ENCODE measurements around the gene LDLRAD4.

LDLRAD4 gene

DNA sequence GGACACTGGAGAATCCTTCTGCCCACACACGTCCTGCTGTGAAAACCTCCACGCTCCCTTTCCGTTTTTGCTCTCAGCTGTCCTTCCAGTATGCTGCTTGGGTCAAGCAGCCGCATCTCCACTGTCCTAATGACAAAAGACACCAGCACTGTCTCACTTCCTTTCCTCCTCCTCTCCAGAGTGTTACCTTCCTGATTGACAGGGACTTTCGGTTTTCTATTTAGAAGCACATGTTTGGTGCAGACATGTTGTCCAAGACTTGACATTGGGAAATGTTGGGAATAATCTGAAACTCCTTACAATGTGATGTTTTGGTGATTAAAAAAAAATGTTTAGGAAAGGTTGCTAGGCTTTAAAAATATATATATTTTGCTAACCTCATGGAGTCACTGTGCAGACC lies 281.2 kb downstream of the LDLRAD4 start:
- DNase-seq, result no peak

DNA sequence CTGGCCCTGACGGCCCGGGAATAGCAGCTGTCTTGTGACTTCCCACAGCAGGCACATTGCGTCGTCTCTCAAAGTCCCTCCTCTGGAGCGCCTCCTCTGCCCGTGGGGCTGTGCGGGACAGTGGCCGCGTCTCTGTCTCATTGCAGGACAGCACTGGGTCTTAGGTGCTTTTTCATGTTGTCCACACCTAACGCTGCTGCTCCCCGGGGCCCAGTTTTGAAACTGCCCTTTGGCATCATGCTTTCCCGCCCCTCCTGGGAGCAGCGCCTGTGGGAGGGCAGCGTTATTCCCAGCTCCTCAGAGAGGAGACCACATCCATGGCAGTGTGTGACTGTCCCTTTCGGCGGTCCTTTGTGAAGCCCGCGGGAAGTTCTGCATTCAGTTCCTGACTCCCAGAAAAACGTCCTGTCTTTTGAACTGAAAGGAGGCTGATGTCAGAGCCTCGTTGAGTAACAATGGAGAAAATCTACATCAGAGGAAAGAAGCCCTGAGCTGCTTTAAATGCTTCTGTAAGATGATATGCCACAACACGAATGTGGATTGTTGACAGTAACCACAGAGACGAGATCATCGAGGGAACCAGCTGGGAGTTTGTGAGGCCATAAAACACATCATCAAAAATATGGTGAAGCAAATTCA lies 281.8 kb downstream of the LDLRAD4 start:
- peak in 24 of 56 donors; percentile 5 to 59 (median 35) for DNase-seq

DNA sequence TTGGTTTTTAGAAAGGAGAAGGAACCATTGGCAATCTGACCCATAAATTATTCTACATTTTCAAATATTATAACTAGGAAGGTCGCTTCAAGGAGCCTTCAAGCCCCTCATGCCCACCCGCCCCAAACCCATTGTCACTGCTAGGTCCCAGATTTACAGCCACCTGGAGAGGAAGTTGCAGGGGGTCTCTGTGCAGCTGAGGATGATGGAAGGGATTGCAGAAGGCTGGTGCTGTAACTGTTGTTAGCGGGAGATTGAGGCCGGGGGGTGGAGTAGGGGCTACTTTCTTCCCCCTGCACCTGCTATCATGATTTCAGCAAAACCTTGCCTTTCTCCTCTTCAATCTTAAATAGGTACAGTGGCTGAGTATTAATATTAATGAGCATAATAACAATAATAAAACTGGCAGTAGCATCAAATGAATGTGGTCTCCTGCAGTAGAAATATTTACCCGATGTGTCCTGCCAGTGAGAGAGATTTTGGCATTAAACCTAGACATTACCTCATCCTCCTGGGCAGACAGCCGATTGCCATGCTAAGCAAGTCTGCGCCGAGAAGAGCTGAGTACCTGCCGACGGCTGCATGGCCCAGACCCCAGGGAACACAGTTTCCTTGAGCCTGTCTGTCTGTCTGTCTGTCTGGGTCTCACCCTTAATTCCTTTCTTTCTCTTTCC lies 282.4 kb downstream of the LDLRAD4 start:
- DNase-seq, result peak in 21 of 56 donors; percentile 10 to 57 (median 33)

DNA sequence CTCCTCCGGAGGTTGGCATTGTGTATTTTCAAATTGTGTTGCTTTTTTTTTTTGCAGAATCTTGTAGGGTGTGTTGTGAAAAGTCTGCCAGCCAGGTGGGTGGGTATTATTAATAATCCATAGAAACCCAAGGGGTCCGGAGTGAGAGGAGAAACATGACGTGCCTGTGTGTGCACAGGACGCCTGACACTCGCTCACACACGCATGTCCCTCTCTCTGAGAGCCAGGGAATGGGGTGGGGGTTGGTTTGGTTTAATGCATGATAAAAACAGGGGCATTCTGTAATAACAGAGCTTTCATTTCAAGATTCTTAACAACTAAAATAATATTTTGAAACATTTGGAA lies 283.0 kb downstream of the LDLRAD4 start:
- DNase-seq, result no peak

DNA sequence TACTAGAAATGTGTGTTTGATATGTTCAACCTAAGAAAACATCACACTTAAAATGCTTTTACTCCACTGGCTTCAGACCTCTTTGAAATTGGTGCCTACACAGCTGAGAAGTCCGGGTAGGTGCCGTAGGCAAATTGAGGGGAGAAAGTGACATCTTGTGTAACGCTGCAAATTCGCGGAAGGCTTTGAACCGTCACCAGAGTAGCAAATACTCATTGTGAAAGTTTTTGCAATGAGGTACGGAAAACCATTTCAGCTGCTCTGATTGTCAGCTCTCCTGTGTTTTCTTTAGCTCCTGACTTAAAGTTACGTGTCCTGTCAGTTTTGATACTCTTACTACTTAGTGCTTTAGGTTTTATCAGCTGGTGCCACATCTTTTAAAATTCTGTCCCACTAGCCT lies 283.3 kb downstream of the LDLRAD4 start:
- no peak for DNase-seq

DNA sequence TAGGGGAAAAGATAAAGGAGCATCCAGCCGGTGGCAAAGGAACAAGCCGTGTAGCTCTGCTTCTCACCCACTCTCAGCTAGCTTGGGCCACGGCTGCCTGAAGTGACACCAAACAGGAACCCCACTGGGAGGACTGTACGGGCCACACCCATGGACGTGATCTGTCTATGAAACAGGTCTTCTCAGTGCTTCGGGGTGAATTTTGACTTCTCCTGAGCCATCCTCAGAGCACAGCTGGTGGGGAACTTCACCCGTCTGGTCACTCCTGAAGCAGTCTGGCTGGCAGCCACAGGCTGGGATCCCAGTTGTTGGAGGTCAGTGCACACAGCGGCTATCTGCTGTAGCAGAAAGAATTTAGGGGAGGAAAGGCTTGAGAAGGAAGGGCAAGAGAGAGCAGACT lies 284.0 kb downstream of the LDLRAD4 start:
- peak in 1 of 56 donors; percentile 14 for DNase-seq

DNA sequence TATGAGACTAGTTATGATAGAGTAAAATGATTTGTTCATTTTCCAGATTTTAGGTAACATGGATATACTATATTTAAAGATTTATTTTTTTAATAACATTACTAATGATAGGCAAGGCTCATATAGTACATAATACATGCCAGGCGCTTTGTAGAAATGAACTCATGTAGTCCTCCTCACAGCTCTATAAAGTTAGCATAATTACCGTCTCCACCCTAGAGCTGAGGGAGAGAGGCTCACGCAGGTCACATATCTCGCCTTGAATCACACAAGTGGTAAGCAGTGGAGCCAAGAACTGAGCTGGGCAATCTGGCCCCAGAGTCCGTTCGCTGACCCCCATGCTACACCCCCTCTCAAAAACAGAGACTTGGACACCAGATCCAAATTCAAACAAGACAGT lies 285.3 kb downstream of the LDLRAD4 start:
- no peak for DNase-seq

DNA sequence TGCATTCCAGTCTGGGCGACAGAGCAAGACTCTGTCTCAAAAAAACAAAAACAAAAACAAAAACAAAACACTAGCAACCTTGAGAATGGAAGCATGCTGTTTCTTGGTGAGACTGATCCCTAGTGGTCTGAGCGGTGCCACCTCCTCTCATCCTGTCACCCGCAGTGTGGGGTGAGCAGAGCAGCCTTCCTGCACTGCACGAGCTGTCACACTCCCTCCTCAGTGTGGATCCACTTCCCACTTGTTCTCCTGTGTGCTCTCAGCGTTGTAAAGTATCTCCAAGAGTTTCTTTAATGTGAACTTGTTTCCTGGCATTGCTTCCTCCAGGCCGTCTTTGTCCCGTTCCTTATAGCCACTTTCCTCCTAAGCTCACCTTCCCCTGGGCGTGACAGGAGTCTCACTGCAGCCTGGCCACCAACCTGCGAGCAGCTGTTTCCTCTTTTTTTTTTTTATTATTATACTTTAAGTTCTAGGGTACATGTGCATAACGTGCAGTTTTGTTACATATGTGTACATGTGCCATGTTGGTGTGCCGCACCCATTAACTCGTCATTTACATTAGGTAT lies 287.3 kb downstream of the LDLRAD4 start:
- no peak for DNase-seq

DNA sequence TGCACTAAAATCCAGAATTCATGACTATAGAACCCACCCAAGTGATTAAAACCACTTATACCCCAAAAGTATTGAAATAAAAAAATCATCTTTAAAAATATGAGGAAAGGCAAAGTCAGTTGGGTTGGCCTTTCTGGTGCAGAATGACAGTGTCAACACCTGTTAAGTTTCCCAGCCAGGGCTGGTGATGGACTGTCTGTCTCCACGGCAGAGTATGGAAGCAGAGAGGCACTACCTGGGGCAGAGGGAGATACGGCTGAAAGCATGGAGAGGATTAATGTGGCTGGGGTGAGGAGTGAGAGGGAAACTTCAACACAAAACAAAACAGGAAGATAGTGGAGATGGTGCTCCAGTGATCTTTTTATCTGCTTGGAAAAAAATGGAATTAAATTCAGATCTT lies 292.0 kb downstream of the LDLRAD4 start:
- DNase-seq, result no peak

DNA sequence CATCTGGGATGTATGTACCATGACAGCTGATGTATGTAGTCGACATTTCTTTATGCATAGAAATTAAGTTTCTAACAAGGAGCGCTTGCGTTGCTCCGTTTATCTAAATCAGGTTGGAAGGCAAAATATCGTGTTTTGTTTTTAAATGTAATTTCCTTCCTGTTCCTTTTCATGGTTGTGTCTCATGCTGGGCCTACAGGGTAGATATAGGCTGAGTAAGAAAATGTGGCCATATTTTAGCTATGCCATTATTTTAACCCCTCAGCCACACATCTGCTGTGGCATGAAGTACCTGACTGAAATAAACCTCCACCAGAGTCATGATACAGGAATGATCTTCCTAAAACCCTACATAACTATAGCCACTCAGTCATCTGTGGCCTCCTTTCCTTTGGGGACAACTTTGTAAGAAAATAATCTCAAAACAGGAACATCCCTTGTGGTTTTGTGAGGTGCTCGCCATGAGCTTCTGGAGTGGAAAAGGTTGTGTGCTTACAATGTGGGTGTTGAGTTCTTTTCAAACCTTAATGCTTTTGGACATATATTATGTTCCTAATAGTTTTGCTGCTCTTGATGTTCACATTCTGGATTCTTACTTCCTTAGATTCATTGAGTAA lies 293.5 kb downstream of the LDLRAD4 start:
- no peak for DNase-seq

DNA sequence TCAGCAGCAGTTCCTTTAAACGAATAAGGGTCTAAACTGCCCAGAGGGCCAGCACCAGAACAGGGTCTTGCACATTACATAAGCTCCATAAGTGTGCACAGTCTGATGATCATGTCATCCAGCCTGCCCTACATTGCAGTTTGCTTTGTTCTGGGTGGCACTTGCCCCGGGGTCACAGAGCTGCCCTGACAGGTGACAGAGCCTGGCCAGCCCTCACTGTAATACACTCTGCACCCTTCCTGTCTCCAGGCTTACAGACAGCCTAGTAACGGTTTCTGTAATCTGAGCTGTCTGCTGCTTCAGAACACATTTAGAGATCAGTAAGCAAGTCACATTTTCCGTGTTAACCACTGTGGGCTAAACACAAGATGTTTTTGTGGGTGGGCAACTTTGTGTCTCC lies 294.5 kb downstream of the LDLRAD4 start:
- DNase-seq, result no peak

DNA sequence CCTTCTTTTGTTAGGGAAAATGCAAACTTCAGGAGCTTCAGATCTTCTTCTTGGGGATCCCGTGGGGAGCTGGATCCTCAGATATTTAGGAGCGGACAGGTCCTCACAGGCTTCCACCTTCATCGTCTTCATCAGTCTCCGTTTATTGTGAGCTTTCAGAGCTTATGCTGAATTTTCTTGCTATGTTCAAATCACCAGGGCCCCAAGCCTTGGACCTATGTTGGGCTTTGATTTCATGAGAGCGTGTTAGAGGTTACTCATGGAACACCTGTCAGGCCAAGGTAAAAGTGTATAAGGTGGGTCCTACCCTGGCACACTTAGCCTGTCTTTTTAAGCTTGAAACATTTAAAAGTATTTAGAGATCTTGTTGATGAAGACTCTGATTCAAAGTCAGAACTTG lies 294.9 kb downstream of the LDLRAD4 start:
- no peak for DNase-seq

DNA sequence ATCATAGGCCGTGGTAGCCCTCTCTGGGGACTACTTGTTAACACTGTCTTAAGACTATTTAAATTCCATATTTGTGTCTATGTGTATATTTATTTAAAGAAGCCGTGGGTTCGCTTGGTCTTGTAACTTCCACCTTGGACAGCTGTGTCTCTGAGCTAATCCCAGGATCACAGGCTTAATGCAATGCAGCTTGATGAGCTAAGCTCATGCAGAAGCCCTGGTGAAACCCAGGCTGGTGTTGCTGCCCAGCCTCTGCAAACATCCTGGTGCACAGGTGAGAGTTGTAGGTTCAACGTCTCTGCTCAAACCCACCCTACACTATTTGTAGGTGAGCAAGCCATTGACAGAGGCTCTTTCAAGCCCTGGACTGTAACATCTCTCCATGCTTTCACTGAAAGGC lies 296.0 kb downstream of the LDLRAD4 start:
- DNase-seq, result no peak

DNA sequence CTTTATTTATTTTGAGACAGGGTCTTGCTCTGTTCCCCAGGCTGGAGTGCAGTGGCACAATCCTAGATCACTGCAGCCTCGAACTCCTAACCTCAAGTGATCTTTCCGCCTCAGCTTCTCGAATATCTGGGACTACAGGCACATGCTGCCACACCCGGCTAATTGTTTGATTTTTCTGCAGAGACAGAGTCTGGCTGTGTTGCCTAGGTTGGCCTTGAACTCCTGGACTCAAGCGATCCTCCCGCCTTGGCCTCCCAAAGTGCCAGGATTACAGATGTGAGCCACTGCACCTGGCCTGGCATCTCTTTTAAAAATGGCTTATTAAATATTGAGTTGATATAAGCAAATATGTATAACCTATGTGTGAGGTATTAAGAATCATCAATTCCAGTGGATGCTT lies 298.3 kb downstream of the LDLRAD4 start:
- DNase-seq, result no peak

DNA sequence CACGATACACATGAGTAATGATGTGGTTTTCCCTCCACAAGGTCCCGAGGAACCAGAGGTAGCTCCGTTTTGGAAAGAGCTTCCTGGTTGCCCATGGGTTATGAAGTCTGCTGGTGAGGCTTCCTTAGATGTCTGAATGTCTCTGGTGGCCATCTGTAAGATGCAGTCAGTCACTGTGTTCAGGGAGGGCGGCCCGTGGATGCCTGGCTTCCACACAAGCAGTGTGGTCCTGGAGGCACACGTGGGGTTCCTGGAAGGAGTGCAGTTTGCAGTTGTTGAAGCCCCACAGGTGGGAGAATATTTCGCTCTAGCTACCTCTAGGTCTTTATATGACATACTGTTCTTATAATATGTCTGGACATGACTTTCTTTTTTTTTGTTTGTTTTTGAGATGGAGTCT lies 298.8 kb downstream of the LDLRAD4 start:
- no peak for DNase-seq

DNA sequence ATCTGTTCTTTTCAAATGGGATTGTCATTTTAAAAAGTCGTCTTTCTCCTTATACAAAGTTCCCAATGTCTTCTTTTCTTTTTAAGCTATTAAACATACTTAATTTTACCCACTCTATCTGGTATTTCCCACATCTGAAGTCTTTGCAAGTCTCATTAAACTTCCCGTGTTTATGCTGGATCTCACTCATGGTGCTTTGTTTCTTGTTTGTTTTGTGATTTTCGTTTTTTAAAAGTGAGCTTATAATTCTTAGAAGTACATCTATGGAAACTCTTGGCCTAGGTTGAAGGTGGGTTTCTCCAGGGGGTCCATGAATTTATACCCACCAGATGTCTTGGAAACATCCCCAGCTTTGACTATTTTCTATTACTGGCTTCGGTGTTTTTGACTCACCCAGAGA lies 299.8 kb downstream of the LDLRAD4 start:
- DNase-seq, result no peak

DNA sequence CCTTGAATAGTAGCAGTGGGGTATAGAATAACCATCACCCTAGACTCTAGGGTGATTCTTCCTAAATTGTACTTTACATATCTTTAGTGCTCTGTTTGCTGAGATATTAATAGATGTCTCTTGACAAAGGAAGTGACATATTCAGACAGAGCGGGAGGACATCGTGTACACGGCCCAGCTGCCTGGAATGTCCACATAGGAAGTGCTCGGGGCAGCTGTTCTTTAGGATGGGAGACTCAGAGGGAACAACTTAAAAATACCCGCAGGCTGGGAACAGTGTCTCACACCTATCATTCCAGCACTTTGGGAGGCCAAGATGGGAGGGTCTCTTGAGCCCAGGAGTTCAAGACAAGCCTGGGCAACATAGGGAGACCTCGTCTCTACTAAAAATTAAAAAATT lies 301.7 kb downstream of the LDLRAD4 start:
- DNase-seq, result no peak

DNA sequence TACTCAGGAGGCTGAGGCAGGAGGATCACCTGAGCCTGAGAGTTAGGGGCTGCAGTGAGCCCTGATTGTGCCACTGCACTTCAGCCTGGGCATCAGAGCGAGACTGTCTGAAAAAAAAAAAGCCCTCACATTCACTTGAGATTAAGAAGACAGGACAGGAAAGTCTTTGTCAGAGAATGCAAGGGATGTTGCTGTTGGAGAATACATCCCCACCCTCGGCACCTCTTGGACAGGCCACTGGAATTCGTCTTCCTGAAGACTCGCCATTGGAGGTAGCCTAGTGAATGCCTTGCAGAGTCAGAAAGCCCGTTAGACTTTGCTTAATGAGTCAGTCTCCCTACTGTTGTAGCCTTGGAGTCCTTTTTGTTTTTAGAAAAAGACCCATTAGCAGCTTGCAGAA lies 302.2 kb downstream of the LDLRAD4 start:
- no peak for DNase-seq

DNA sequence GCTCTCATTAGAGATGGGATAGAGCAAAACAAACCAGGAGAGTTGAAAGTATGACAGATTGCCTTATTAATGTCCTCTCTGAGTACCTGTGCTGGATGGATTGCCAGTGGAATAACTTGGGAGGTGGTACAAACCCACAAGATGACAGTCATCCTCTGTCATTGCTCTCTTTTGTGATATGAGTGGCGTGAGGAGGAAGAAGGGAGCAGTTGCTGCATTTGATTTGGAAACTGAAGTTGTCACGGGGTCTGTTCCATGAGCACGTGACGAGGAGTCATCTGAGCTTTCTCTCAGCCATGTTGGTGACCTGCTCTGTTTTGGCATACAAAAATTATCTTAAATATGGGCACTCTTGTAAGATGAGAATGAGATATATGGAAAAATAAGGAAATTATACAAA lies 302.9 kb downstream of the LDLRAD4 start:
- no peak for DNase-seq

DNA sequence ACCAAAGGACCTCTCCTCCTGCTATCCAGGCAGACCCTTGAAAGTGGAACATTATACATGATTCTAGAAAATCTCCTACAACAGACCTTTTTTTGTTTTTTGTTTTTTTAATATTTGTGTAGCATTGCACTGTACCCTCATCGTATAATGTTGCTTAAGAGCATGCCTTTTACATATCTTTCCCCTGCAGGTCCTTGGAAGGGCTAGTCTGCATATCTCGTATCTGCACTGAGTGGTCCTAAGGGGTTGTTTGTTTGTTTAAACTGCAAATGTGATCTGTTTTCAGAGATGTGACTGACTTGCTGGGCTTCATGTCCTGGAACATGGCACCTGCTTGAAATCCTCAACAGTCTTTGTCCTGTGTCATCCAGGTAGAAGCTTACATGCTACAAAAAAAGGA lies 303.7 kb downstream of the LDLRAD4 start:
- no peak for DNase-seq

DNA sequence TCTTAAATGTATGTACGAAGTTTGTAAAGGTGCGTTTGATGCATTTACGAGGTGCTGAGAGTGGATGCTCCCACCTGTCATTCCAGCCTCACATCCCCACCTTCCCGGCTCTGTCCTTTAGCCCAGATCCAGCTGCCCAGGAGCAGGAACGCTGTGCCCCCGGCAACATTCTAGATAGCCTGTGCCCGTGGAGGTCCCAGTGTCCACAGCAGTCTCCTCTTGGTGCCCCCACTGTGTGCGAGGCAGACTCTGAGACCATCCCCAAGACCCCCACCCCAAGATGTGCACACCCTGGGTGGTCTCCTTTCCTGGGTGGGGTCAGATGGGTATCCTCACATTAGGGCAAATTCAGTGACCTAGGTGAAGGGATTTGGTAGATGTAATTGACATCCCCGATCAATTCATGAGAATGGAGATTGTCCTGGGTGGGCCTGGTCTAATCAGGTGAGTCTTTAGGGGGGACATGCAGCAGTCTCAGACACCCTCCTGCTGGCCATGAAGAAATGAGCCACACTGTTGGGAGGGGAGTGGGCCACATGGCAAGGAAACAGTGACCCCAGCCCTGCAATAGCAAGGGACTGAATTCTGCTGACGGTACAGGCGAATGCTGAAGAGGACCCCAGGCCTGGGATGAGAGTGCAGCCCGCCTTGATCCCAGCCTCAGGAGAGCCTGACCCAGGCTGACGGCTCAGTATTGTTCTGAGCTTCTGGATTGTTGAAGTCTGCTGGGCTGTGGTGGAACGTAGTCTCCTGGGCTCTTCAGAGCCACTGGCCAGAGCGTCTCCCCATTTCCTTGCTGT lies 304.5 kb downstream of the LDLRAD4 start:
- DNase-seq, result no peak

DNA sequence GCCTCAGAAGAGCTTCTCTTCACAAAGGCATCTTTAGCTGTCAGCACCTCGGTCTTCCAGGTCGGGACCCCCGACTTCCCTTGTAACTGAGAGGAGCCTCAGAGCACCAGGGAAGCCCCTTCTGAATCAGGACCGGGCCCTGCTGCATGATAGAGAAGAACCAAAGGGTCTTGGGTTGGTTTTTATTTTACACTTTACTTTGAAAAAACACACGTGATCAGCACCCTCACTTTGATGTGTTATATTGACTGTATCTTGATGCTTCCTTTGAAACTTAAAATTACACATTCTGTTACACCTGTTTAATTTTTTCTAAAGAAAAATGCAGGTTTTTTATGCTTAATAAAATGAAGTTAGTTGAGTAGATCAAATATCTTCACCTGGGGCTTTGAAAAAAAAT lies 305.5 kb downstream of the LDLRAD4 start:
- no peak for DNase-seq

Data from nucleus accumbens (tissue), 56 donors.